ENCODE measurements around the gene UGT2B17. TPM values are rescaled to one million over a fixed set of nuclear protein-coding genes. Genes with fewer than 3 reads are reported as not detected.

Gene UGT2B17
- total and polyA plus RNA-seq, 2 of the 4 experiments (the other 2 are of a cell fraction) = not detected

GRCh38 chr4:68581383-68582338, 5.5 kb upstream of the UGT2B17 start:
- H4K8ac ChIP-seq (ENCODE audit: low read depth in 2 of 2, low read length in 2 of 2) = no peak overlapping the region
- no peak overlapping the region for H2AK9ac ChIP-seq (replicated peaks; ENCODE audit: low read depth, low read length, poor library complexity)
- no peak overlapping the region for H3K23ac ChIP-seq (ENCODE audit: low read depth, low read length)
- H3K14ac ChIP-seq (replicated peaks; ENCODE audit: low read depth, low read length) = no peak overlapping the region
- no CpG with 5 or more reads among the region's 6 CpGs for WGBS, 2 experiments (ENCODE audit: extremely low coverage in 2 of 2, insufficient read length in 1 of 2)
- dilution Hi-C loops (cut with HindIII; ENCODE audit: low sequenced_read_pairs, unreplicated experiment) (no loop called here), in situ Hi-C loops (cut with MboI; ENCODE audit: low sequenced_read_pairs) (no loop called here), intact Hi-C loops (cut with micrococcal nuclease) (no loop called here)
- no peak overlapping the region for H2BK5ac ChIP-seq (ENCODE audit: low read depth, low read length, poor library complexity, severe bottlenecking)
- H2BK15ac ChIP-seq (ENCODE audit: low read depth, low read length) = no peak overlapping the region
- no TSS peak for BruUV-seq (replicated peaks)
- H2BK120ac ChIP-seq (ENCODE audit: low read depth, low read length) = no peak overlapping the region
- H3K4me3 ChIP-seq (ENCODE audit: insufficient read depth, low read depth, low read length) = no peak overlapping the region
- no peaks in the 10 kb centered on the region for H3K4me1 ChIP-seq (ENCODE audit: control insufficient read depth, insufficient read depth, low read length)
- no peak overlapping the region for H2AFZ ChIP-seq (replicated peaks; ENCODE audit: low read length, poor library complexity)
- TF ChIP-seq BHLHE40 (IDR thresholded peaks at IDR 0.05; ENCODE audit: low read depth, low read length) = no peak
- no peak for TF ChIP-seq RCOR1 (IDR thresholded peaks at IDR 0.05; ENCODE audit: insufficient replicate concordance, low read length)
- no peak for TF ChIP-seq SMC3 (IDR thresholded peaks at IDR 0.05; ENCODE audit: low read depth, low read length)
- TF ChIP-seq, protein P1, sequence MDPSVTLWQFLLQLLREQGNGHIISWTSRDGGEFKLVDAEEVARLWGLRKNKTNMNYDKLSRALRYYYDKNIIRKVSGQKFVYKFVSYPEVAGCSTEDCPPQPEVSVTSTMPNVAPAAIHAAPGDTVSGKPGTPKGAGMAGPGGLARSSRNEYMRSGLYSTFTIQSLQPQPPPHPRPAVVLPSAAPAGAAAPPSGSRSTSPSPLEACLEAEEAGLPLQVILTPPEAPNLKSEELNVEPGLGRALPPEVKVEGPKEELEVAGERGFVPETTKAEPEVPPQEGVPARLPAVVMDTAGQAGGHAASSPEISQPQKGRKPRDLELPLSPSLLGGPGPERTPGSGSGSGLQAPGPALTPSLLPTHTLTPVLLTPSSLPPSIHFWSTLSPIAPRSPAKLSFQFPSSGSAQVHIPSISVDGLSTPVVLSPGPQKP (IDR thresholded peaks at IDR 0.05; ENCODE audit: borderline replicate concordance, low read depth, low read length) = no peak
- TF ChIP-seq, protein P2, sequence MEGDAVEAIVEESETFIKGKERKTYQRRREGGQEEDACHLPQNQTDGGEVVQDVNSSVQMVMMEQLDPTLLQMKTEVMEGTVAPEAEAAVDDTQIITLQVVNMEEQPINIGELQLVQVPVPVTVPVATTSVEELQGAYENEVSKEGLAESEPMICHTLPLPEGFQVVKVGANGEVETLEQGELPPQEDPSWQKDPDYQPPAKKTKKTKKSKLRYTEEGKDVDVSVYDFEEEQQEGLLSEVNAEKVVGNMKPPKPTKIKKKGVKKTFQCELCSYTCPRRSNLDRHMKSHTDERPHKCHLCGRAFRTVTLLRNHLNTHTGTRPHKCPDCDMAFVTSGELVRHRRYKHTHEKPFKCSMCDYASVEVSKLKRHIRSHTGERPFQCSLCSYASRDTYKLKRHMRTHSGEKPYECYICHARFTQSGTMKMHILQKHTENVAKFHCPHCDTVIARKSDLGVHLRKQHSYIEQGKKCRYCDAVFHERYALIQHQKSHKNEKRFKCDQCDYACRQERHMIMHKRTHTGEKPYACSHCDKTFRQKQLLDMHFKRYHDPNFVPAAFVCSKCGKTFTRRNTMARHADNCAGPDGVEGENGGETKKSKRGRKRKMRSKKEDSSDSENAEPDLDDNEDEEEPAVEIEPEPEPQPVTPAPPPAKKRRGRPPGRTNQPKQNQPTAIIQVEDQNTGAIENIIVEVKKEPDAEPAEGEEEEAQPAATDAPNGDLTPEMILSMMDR (conservative IDR thresholded peaks at IDR 0.05; ENCODE audit: low read depth, low read length) = no peak
- no peak for TF ChIP-seq POLR2A (IDR thresholded peaks at IDR 0.05; ENCODE audit: low read depth, low read length)
- no peak for TF ChIP-seq RFX5 (IDR thresholded peaks at IDR 0.05; ENCODE audit: low read depth, low read length)
- H3K9me1 ChIP-seq (ENCODE audit: insufficient read depth, low read length) = no peaks in the 10 kb centered on the region
- no peaks in the 10 kb centered on the region for H3K27me3 ChIP-seq (ENCODE audit: control insufficient read depth, insufficient read depth, low read length)
- H3K4ac ChIP-seq (ENCODE audit: low read depth, low read length) = no peak overlapping the region
- CTCF ChIA-PET = no interaction called here
- no peaks in the 10 kb centered on the region for H4K20me1 ChIP-seq (ENCODE audit: insufficient read depth, low read length)
- H3K56ac ChIP-seq (ENCODE audit: extremely low read depth, insufficient read depth, low read length) = no peak overlapping the region
- H3K27ac ChIP-seq (ENCODE audit: insufficient read depth, low read length) = no peak overlapping the region
- H3K4me2 ChIP-seq (ENCODE audit: low read depth, low read length) = no peak overlapping the region
- H3K9ac ChIP-seq (ENCODE audit: low read depth, low read length) = no peak overlapping the region
- no peaks in the 10 kb centered on the region for H3K79me1 ChIP-seq (ENCODE audit: low read depth in 1 of 2, low read length in 2 of 2)
- H4K5ac ChIP-seq (ENCODE audit: low read depth, low read length) = no peak overlapping the region
- H2BK20ac ChIP-seq (ENCODE audit: low read depth, low read length) = no peak overlapping the region
- no peaks in the 10 kb centered on the region for H3K36me3 ChIP-seq (ENCODE audit: control insufficient read depth, insufficient read depth, low read length)
- no peak overlapping the region for H3K18ac ChIP-seq (ENCODE audit: low read depth, low read length)
- H3K9me3 ChIP-seq (ENCODE audit: control insufficient read depth, insufficient read depth, low read length) = no peaks in the 10 kb centered on the region
- H4K91ac ChIP-seq (ENCODE audit: insufficient read depth, low read depth, low read length) = no peak overlapping the region
- ATAC-seq (ENCODE audit: low read depth) (no peak), DNase-seq (no peak)
- POLR2A ChIA-PET (ENCODE audit: unreplicated experiment) = no interaction called here
- H2AK5ac ChIP-seq (ENCODE audit: low read depth, low read length) = no peak overlapping the region
